Dendritic cell treated with granulocyte-macrophage colony-stimulating factor and Interleukin-4, amounts not matched to agents 40 ng/mL and 50 ng/mL, for 4 days (primary cell): ENCODE measurements around the gene OSBPL3.

Experiments used
- H3K27ac Mint-ChIP-seq: one replicate; pipeline ENCODE4 v1.8.0; 2022; ENCODE audit warnings: mild to moderate bottlenecking, mixed read lengths
- H3K27me3 Mint-ChIP-seq: one replicate; pipeline ENCODE4 v1.8.0; 2022; ENCODE audit warnings: mild to moderate bottlenecking, mixed read lengths
- H3K36me3 Mint-ChIP-seq: one replicate; pipeline ENCODE4 v1.8.0; 2022; ENCODE audit warnings: low read depth, mixed read lengths
- H3K4me1 Mint-ChIP-seq: one replicate; pipeline ENCODE4 v1.8.0; 2022; ENCODE audit warnings: low read depth, mixed read lengths
- H3K4me3 Mint-ChIP-seq: one replicate; pipeline ENCODE4 v1.8.0; 2022; ENCODE audit warnings: mild to moderate bottlenecking, moderate library complexity, mixed read lengths
- H3K9me3 Mint-ChIP-seq: one replicate; pipeline ENCODE4 v1.8.0; 2022; ENCODE audit warnings: mixed read lengths
- intact Hi-C: fragments of 100-400 bp; cut with micrococcal nuclease; formaldehyde crosslinking; loops from one replicate; pipeline ENCODE4 v1.15.0; 2022

OSBPL3 gene

GRCh38 chr7:24769851-24770250 is 210.1 kb downstream of the OSBPL3 start:
- Mint-ChIP-seq H3K9me3 (no peaks in the 10 kb centered on the region), H3K4me3 (no peak overlapping the region), H3K27me3 (peaks cover 5% of the 10 kb centered on the region), H3K4me1 (peaks cover 5% of the 10 kb centered on the region), H3K36me3 (no peaks in the 10 kb centered on the region), H3K27ac (no peak overlapping the region)
- intact Hi-C loops, result no loop called here

- Mint-ChIP-seq H3K27me3 (peaks cover 7% of the 10 kb centered on the region), H3K36me3 (no peaks in the 10 kb centered on the region), H3K27ac (no peak overlapping the region), H3K4me1 (peaks cover 5% of the 10 kb centered on the region), H3K9me3 (no peaks in the 10 kb centered on the region), H3K4me3 (no peak overlapping the region)
- intact Hi-C loops, result no loop called here
Observed at GRCh38 chr7:24769014-24769830, 210.8 kb downstream of the OSBPL3 start.

- intact Hi-C loops, result no loop called here
- Mint-ChIP-seq H3K27me3 (peaks cover 9% of the 10 kb centered on the region), H3K9me3 (no peaks in the 10 kb centered on the region), H3K27ac (no peak overlapping the region), H3K4me3 (no peak overlapping the region), H3K36me3 (no peaks in the 10 kb centered on the region), H3K4me1 (peaks cover 5% of the 10 kb centered on the region)
Observed at GRCh38 chr7:24767878-24768569, 212.0 kb downstream of the OSBPL3 start.

- H3K4me3 Mint-ChIP-seq, result no peak overlapping the region
- H3K27me3 Mint-ChIP-seq, result peaks cover 21% of the 10 kb centered on the region
- H3K4me1 Mint-ChIP-seq, result peaks cover 5% of the 10 kb centered on the region
- intact Hi-C loops, result no loop called here
- H3K9me3 Mint-ChIP-seq, result no peaks in the 10 kb centered on the region
- H3K36me3 Mint-ChIP-seq, result no peaks in the 10 kb centered on the region
- no peak overlapping the region for H3K27ac Mint-ChIP-seq
Observed at GRCh38 chr7:24764972-24765744, 214.8 kb downstream of the OSBPL3 start.

GRCh38 chr7:24764011-24764410 is 216.0 kb downstream of the OSBPL3 start:
- Mint-ChIP-seq H3K4me3 (no peak overlapping the region), H3K4me1 (no peaks in the 10 kb centered on the region), H3K27ac (no peak overlapping the region), H3K36me3 (no peaks in the 10 kb centered on the region), H3K9me3 (no peaks in the 10 kb centered on the region), H3K27me3 (peaks cover 26% of the 10 kb centered on the region)
- intact Hi-C loops, result no loop called here

GRCh38 chr7:24763303-24763901 is 216.6 kb downstream of the OSBPL3 start:
- Mint-ChIP-seq H3K27ac (no peak overlapping the region), H3K4me3 (no peak overlapping the region), H3K27me3 (peaks cover 31% of the 10 kb centered on the region), H3K4me1 (no peaks in the 10 kb centered on the region), H3K36me3 (no peaks in the 10 kb centered on the region), H3K9me3 (no peaks in the 10 kb centered on the region)
- intact Hi-C loops, result no loop called here

- intact Hi-C loops, result no loop called here
- H3K4me1 Mint-ChIP-seq, result no peaks in the 10 kb centered on the region
- H3K27ac Mint-ChIP-seq, result no peak overlapping the region
- H3K9me3 Mint-ChIP-seq, result no peaks in the 10 kb centered on the region
- no peaks in the 10 kb centered on the region for H3K36me3 Mint-ChIP-seq
- H3K4me3 Mint-ChIP-seq, result no peak overlapping the region
- peaks cover 38% of the 10 kb centered on the region for H3K27me3 Mint-ChIP-seq
Observed at GRCh38 chr7:24762771-24763170, 217.2 kb downstream of the OSBPL3 start.

GRCh38 chr7:24760968-24761367 is 219.0 kb downstream of the OSBPL3 start:
- H3K4me1 Mint-ChIP-seq, result peaks cover 11% of the 10 kb centered on the region
- no peak overlapping the region for H3K4me3 Mint-ChIP-seq
- H3K27me3 Mint-ChIP-seq, result peaks cover 53% of the 10 kb centered on the region
- H3K36me3 Mint-ChIP-seq, result no peaks in the 10 kb centered on the region
- intact Hi-C loops, result no loop called here
- H3K9me3 Mint-ChIP-seq, result no peaks in the 10 kb centered on the region
- H3K27ac Mint-ChIP-seq, result no peak overlapping the region

- Mint-ChIP-seq H3K27me3 (peaks cover 56% of the 10 kb centered on the region), H3K9me3 (no peaks in the 10 kb centered on the region), H3K27ac (peak within 1 kb of the TSS; percentile 51), H3K4me1 (peaks cover 22% of the 10 kb centered on the region), H3K4me3 (peak within 1 kb of the TSS; percentile 72), H3K36me3 (no peaks in the 10 kb centered on the region)
- intact Hi-C loops, result no loop called here
Observed at GRCh38 chr7:24757353-24758275, 222.4 kb downstream of the OSBPL3 start, which contains the start of gene GSDME. GSDME (minus strand) TSS chr7:24757464; CDS start chr7:24749774, 7,690 bp downstream.

- H3K27me3 Mint-ChIP-seq, result peaks cover 56% of the 10 kb centered on the region
- H3K27ac Mint-ChIP-seq, result peak overlapping the region; percentile 51
- no peaks in the 10 kb centered on the region for H3K36me3 Mint-ChIP-seq
- H3K9me3 Mint-ChIP-seq, result no peaks in the 10 kb centered on the region
- peaks cover 22% of the 10 kb centered on the region for H3K4me1 Mint-ChIP-seq
- intact Hi-C loops, result no loop called here
- peak overlapping the region; percentile 72 for H3K4me3 Mint-ChIP-seq
Observed at GRCh38 chr7:24756545-24757352, 223.2 kb downstream of the OSBPL3 start.

GRCh38 chr7:24755541-24756407 is 224.2 kb downstream of the OSBPL3 start:
- Mint-ChIP-seq H3K27ac (no peak overlapping the region), H3K27me3 (peaks cover 51% of the 10 kb centered on the region), H3K4me3 (no peak overlapping the region), H3K9me3 (no peaks in the 10 kb centered on the region), H3K4me1 (peaks cover 22% of the 10 kb centered on the region), H3K36me3 (no peaks in the 10 kb centered on the region)
- intact Hi-C loops, result no loop called here
